Measurements from ENCODE around the gene CDH15.

DNA sequence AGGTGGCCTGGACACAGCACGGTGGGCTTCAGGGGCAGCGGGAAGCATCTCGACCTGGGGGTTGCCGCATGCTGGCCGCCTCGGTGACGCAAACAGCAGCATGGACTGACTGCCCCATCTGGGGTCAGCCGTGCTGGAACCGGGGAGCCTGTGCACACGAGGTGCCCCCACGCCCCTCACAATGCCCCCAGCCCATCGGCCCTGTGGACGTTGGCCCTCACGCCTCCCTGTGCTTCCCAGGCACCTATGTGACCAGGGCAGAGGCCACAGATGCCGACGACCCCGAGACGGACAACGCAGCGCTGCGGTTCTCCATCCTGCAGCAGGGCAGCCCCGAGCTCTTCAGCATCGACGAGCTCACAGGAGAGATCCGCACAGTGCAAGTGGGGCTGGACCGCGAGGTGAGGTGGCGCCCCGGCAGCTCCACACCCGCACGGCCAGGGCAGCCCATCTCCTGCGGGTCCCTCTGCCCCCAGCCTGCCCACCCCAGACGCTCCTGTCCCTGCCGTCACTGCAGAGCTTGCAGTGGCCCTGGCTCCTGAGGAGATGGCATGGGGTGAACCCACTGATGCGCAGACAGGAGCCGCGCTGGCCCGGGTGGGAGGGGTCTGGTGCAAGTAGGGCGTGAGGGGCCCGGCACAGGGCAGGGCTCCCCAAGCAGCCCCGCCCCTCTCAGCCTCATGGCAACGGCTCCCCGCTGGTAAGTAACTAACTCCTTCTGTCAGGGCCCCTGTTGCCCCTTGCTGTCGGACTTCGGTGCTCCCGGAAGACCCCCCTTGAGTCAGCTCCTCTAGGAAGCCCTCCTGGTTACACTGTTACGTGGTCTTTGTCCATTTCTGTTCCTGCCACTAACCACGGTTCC, 13.6 kb downstream of the CDH15 start:
- TF ChIP-seq, protein P1, sequence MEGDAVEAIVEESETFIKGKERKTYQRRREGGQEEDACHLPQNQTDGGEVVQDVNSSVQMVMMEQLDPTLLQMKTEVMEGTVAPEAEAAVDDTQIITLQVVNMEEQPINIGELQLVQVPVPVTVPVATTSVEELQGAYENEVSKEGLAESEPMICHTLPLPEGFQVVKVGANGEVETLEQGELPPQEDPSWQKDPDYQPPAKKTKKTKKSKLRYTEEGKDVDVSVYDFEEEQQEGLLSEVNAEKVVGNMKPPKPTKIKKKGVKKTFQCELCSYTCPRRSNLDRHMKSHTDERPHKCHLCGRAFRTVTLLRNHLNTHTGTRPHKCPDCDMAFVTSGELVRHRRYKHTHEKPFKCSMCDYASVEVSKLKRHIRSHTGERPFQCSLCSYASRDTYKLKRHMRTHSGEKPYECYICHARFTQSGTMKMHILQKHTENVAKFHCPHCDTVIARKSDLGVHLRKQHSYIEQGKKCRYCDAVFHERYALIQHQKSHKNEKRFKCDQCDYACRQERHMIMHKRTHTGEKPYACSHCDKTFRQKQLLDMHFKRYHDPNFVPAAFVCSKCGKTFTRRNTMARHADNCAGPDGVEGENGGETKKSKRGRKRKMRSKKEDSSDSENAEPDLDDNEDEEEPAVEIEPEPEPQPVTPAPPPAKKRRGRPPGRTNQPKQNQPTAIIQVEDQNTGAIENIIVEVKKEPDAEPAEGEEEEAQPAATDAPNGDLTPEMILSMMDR (IDR thresholded peaks at IDR 0.05 in 2 of 3, conservative IDR thresholded peaks at IDR 0.05 in 1 of 3; ENCODE audit: borderline replicate concordance in 1 of 3, insufficient read depth in 1 of 3, low read depth in 2 of 3, low read length in 2 of 3): no peak
- TF ChIP-seq POLR2AphosphoS5 (IDR thresholded peaks at IDR 0.05; ENCODE audit: low read depth, low read length) (no peak), EZH2phosphoT487 (IDR thresholded peaks at IDR 0.05; ENCODE audit: borderline replicate concordance) (no peak), SRF (IDR thresholded peaks at IDR 0.05; ENCODE audit: low read depth) (no peak), JUND (IDR thresholded peaks at IDR 0.05) (no peak), RAD21 (IDR thresholded peaks at IDR 0.05; ENCODE audit: low read depth) (no peak)

Data from HCT116 (cell line).